ENCODE measurements around the gene SLC8A3. TPM values are rescaled to one million over a fixed set of nuclear protein-coding genes. Genes with fewer than 3 reads are reported as not detected.

The SLC8A3 gene
- total RNA-seq, 1 donor from 2014 or later = 0.43 TPM

GRCh38 chr14:70087380-70087697 is 101.4 kb downstream of the SLC8A3 start:
- Mint-ChIP-seq H3K9me3 (ENCODE audit: low read depth) (no peaks in the 10 kb centered on the region), H3K27me3 (peaks cover 4% of the 10 kb centered on the region), H3K36me3 (ENCODE audit: insufficient read depth) (no peaks in the 10 kb centered on the region), H3K4me1 (ENCODE audit: low read depth) (peaks cover 11% of the 10 kb centered on the region), H3K4me3 (ENCODE audit: low read depth) (no peak overlapping the region), H3K27ac (no peak overlapping the region)
- no peak for TF ChIP-seq CTCF (IDR thresholded peaks at IDR 0.05; ENCODE audit: unreplicated experiment)
- no peak for DNase-seq (ENCODE audit: low spot score, unreplicated experiment)

- peaks cover 11% of the 10 kb centered on the region for H3K4me1 Mint-ChIP-seq (ENCODE audit: low read depth)
- peak; percentile 56 for TF ChIP-seq CTCF (IDR thresholded peaks at IDR 0.05; ENCODE audit: unreplicated experiment)
- H3K36me3 Mint-ChIP-seq (ENCODE audit: insufficient read depth) = no peaks in the 10 kb centered on the region
- peaks cover 4% of the 10 kb centered on the region for H3K27me3 Mint-ChIP-seq
- H3K27ac Mint-ChIP-seq = no peak overlapping the region
- H3K4me3 Mint-ChIP-seq (ENCODE audit: low read depth) = no peak overlapping the region
- DNase-seq (ENCODE audit: low spot score, unreplicated experiment) = no peak
- H3K9me3 Mint-ChIP-seq (ENCODE audit: low read depth) = no peaks in the 10 kb centered on the region
These were observed 101.9 kb downstream of the SLC8A3 start for GRCh38 chr14:70086685-70087379.

- no peaks in the 10 kb centered on the region for H3K9me3 Mint-ChIP-seq (ENCODE audit: low read depth)
- H3K27me3 Mint-ChIP-seq = peaks cover 10% of the 10 kb centered on the region
- H3K36me3 Mint-ChIP-seq (ENCODE audit: insufficient read depth) = no peaks in the 10 kb centered on the region
- H3K4me1 Mint-ChIP-seq (ENCODE audit: low read depth) = peaks cover 11% of the 10 kb centered on the region
- no peak for TF ChIP-seq CTCF (IDR thresholded peaks at IDR 0.05; ENCODE audit: unreplicated experiment)
- no peak overlapping the region for H3K27ac Mint-ChIP-seq
- no peak for DNase-seq (ENCODE audit: low spot score, unreplicated experiment)
- H3K4me3 Mint-ChIP-seq (ENCODE audit: low read depth) = no peak overlapping the region
These were observed 104.5 kb downstream of the SLC8A3 start for GRCh38 chr14:70084226-70084625.

- peaks cover 10% of the 10 kb centered on the region for H3K27me3 Mint-ChIP-seq
- H3K9me3 Mint-ChIP-seq (ENCODE audit: low read depth) = no peaks in the 10 kb centered on the region
- peak overlapping the region; percentile 50 for H3K27ac Mint-ChIP-seq
- no peak for DNase-seq (ENCODE audit: low spot score, unreplicated experiment)
- H3K36me3 Mint-ChIP-seq (ENCODE audit: insufficient read depth) = no peaks in the 10 kb centered on the region
- TF ChIP-seq CTCF (IDR thresholded peaks at IDR 0.05; ENCODE audit: unreplicated experiment) = no peak
- H3K4me3 Mint-ChIP-seq (ENCODE audit: low read depth) = no peak overlapping the region
- peaks cover 11% of the 10 kb centered on the region for H3K4me1 Mint-ChIP-seq (ENCODE audit: low read depth)
These were observed 106.4 kb downstream of the SLC8A3 start for GRCh38 chr14:70082394-70082793.

GRCh38 chr14:70080076-70080475 is 108.7 kb downstream of the SLC8A3 start:
- no peak overlapping the region for H3K27ac Mint-ChIP-seq

More at GRCh38 chr14:70080076-70080475, 108.7 kb downstream of the SLC8A3 start:
- Mint-ChIP-seq H3K4me3 (ENCODE audit: low read depth) (no peak overlapping the region), H3K36me3 (ENCODE audit: insufficient read depth) (no peaks in the 10 kb centered on the region), H3K4me1 (ENCODE audit: low read depth) (peaks cover 9% of the 10 kb centered on the region), H3K27me3 (peaks cover 10% of the 10 kb centered on the region), H3K9me3 (ENCODE audit: low read depth) (no peaks in the 10 kb centered on the region)
- TF ChIP-seq CTCF (IDR thresholded peaks at IDR 0.05; ENCODE audit: unreplicated experiment) = no peak
- DNase-seq (ENCODE audit: low spot score, unreplicated experiment) = no peak
